ENCODE results near the gene WIPI1.

GRCh38 chr17:68387435-68388218 is 69.7 kb downstream of the WIPI1 start:
- no peak for TF ChIP-seq CTCF (IDR thresholded peaks at IDR 0.05)
- no peak for TF ChIP-seq POLR2AphosphoS5 (IDR thresholded peaks at IDR 0.05)
